ENCODE results near the gene OSTF1.

The OSTF1 gene

DNA sequence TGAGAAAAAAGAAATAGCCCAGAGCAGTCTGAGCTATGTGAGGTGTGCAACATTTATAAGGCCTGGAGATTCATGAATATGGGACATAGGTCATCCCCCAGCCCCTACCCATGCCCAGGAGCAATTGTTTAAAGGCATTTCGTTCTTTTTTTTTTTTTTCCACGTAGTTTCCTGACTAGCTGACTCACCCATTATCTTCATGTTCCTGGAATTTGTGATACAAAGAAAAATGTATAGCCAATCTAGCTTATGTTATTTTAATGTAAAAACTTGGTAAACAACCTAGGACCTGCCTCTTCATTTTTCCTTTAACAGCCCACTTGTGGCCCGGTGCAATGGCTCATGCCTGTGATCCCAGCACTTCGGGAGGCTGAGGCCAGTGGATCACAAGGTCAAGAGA lies 81.3 kb downstream of the OSTF1 start:
- DNase-seq: no peak

DNA sequence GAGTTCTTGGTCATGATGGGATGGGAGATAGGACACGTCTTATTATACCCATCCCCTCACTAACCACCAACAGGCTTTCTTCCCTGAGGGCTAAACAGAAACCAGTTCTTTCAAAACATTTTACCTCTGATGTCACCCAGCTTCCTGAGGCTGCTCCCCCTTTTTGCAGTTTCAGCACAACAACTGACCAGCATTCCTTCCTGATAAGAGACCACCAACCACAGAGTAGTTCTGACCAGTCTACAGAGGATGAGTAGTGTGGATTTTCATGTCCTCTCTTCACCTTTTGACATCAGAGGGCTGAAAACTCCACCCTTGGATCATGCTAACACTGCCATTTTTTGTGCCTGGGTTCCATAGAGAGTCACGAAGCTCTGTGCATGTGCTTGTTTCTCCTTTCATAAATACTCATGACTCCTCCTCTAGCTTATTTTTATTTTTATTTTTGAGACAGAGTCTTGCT lies 82.6 kb downstream of the OSTF1 start:
- DNase-seq: no peak

DNA sequence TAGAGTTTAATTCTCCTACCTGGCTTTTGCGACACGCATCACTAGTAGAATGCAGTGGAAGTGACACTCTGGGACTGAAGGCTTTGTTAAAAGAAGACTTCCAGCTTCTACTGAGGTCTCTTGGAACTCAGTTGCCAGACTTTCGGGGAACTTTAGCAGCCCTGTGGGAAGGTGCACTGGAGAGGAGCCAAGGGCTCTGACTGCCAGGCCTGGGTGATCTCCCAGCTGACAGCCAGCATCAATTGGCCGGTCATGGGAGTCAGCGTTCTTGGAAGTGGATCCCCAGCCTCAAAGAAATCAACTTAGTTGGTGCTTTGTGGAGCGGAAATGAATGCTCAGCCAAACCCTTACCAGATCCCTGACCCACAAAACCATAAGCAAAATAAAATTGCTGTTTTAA lies 87.1 kb downstream of the OSTF1 start:
- no peak for DNase-seq

DNA sequence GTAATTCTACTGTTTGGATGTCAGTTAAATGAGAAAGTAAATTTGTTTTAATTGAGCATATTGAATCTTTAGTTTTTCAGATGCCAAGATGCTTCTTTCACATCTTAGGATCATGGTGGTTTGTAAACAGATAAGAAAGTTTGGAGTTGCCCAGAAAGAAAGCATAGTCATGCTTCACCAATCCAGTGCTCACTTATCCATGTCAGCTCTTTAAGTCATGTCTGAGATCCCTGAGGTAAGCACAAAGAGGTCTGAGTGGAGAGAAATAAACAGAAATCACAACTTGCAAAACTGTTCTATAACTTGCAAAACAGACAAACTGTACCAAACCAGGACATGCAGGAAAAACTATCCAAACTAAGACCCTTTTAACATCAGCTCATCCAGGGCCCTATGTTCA lies 87.7 kb downstream of the OSTF1 start:
- no peak for DNase-seq

DNA sequence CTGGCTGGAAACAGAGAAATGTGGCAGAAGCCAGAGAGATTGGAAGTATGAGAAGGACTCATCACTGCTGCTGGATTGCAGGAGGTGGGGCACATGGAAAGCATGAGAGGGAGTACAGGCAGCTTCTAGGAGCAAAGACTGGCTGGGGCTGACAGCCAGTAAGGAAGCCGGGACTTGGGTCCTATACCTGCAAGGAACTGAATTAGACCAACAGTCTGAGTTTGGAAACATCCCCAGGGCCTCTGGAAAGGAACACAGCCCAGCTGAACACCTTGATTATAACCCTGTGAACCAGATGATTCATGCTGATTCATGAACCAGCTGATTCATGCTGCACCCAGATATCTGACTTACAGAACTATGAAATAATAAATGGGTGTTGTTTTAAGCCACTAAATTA lies 93.4 kb downstream of the OSTF1 start:
- no peak for DNase-seq

DNA sequence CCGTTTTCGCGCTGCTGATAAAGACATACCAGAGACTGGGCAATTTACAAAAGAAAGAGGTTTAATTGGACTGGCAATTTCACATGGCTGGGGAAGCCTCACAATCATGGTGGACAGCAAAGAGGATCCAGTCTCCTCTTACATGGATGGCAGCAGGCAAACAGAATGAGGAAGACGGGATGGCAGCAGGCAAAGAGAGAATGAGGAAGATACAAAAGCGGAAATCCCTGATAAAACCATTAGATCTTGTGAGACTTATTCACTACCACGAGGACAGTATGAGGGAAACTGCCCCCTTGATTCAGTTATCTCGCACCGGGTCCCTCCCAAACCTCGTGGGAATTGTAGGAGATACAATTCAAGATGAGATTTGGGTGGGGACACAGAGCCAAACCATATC lies 95.0 kb downstream of the OSTF1 start:
- no peak for DNase-seq

DNA sequence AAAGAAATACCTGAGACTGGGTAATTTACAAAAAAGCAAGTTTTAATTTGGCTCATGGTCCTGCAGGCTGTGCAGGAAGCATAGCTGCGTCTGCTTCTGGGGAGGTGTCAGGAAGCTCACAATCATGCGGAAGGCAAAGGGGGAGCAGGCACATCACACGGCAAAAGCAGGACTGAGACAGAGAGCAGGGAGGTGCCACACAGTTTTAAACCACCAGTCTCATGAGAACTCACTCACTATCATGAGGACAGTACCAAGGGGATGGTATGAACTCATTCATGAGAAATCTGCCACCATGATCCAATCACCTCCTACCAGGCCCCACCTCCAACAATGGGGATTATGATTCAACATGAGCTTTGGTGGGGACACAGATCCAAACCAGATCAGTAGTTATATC lies 96.2 kb downstream of the OSTF1 start:
- DNase-seq: no peak

DNA sequence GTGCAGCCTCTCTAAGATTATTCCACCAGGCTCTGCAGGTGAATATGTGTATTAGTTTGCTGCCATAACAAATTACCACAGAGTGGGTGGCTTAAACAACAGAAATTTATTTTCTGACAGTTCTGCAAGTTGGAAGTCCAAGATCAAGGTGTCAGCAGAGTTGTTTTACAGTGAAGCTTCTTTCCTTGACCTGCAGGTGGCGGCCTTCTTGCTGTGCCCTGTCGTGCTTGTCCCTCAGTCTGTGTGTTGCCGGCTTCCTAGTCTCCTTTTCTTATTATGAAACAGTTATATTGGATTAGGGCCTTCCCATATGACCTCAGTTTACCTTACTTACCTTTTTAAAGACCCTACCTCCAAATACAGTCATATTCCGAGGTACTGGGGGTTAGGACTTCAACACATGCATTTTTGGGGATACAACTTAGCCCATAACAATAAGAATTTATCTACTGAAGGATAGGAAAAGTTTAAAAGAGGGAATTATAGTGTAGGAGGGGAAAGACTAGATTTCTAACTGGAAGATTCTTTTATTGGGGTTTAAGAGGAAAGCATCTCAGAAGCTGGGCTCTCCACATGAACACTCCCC lies 97.4 kb downstream of the OSTF1 start:
- peak; percentile 8 for DNase-seq

DNA sequence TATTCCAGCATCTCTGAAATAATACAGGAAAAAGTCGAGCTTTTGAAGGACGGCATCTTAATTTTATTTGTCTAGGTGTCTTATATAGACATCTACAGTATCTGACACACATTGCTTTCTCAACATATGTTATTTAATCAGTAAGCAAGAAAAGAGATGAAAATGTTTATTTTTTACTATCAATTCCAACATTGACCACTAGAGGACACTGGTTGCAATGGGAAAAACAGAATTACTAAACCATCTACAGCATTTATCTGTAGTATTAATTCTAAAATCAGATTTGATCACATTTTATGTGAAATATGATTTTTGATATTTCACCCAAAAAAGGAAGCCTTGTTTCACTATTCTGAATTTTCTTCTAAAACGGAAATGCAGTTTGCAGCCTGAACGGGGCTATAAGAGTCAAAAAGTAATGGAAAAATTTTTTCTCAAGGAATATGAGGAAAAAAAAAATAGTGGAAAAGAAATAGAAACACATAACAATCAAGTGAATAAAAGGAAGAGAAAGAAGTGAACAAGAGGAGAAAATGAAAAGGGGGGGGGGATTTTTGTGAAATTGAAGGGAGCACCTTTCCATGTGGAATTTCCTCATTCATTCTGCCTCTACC lies 98.6 kb downstream of the OSTF1 start:
- no peak for DNase-seq

DNA sequence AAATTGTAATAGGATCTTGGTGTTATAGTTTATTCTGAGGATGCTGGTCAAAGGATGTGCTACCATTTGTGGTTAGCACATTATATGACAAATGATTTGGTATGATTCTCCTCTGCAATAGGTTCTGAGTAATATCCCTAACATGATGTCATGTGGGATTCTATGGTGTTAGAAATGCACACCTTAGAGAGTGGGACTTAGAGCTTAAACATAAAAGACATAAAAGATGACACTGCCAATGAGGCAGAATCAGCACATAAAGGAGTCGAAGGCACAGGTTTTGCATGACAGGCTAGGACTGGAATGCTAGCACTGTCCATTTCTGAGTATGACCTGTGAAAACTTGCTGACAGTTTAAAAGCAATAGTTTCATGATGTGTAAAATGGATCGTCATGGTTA lies 100.4 kb downstream of the OSTF1 start:
- DNase-seq: no peak

DNA sequence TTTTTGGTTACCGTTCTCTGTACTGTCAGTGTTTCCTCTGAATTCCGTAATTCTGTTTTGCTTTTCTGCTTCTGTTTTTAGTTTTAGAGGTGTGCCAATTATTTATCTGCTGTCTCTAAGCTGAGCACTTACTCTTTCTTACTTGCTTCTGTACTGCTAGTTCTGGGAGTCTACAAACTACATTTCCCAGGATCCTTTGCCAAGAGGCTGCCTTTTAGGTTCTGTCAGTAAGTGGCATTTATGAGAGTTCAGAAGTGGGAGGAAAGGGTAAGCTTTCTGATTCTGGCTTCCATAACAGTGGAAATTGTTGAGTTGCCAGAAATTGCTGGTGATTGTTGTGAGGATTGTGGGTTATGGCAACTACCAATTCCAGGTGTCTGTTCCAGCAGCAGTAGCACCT lies 102.4 kb downstream of the OSTF1 start:
- no peak for DNase-seq

Measured in DMS153 (cell line).